ENCODE results near the gene HEG1.

HEG1 gene

DNA sequence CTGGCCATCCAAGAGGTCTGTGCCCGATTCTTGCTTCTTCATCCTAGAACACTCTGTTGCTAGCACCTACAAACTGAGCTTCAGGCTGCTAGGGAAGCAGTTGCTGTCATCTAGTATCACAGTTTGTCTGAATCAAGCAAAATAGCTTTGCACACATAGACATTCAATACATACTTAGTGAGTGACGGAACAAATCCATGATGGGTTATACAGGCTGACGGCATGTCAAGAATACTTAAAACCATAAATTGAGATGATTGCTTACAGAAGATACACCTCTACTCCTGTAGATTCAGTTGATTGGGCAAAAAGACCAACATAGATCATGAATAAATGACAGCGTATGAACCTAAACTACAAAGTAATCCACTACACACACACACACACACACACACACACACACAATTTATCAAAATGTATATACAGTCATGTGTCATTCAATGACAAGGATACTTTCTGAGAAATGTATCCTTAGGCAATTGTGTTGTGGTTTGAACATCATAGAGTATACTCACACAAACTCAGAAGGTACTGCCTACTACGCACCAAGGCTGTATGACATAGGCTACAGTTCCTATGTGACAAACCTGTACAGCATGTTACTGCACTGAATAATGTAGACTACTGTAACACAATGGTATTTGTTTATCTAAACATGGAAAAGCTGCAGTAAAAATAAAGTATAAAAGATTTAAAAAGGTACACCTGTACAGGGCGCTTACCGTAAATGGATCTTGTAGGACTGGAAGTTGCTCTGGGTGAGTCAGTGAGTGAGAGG is 14.4 kb upstream of the HEG1 start:
- DNase-seq (ENCODE audit: low read depth, low spot score): no peak

DNA sequence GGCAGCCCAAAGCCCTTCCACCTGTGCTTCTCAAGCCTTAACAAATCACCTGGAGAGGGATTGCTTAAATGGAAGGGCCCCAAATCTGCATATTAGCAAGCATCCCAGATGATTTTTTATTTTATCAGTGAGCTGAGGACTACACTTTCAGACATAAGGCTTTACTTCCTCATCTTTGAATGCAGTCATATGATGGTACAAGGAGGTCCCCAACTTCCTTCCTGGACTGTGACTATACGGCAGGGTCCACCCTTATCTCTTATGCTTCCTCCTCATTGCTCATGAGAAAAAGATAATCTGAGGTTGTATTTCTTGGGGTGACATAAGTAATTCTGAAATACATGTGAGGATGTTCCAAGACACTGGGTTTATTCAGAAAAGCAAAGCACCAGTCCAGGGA is 13.7 kb upstream of the HEG1 start:
- DNase-seq (ENCODE audit: low read depth, low spot score): no peak

DNA sequence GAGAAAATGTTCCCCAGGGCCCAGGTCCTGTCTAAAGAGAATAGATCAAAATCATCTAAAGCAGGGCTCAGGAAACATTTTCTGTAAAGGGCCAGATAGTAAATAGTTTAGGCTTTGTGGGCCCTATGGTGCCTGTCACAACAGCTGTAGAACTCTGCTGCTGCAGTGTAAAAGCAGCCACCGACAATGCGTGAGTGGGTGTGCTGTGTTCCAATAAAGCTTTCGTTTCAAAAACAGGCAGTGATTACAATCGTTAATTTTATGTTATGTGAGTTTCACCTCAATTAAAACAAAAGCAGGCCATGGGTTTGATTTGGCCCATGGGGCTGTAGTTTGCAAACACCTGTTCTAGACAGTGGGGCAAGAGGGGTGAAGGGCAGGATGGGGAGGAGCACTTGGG is 12.5 kb upstream of the HEG1 start:
- DNase-seq (ENCODE audit: low read depth, low spot score): no peak

DNA sequence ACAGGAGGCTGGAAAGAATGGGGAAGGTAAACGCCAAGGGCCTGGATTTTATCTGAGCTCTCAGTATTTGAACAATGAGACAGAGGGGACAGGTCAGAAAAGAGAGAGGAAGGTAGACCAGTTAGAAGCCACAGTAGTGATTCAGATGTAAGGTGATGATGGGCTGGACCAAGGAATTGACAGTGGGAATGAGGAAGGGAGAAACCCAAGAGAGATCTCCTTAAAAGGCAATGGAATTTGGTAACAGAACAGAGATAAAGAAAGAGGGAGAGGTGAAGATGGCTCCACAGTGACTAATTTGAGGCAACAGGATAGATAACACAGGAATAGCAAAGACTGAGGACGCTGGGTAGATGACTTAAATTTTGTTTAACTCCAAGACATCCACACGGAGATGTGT is 11.4 kb upstream of the HEG1 start:
- no peak for DNase-seq (ENCODE audit: low read depth, low spot score)

DNA sequence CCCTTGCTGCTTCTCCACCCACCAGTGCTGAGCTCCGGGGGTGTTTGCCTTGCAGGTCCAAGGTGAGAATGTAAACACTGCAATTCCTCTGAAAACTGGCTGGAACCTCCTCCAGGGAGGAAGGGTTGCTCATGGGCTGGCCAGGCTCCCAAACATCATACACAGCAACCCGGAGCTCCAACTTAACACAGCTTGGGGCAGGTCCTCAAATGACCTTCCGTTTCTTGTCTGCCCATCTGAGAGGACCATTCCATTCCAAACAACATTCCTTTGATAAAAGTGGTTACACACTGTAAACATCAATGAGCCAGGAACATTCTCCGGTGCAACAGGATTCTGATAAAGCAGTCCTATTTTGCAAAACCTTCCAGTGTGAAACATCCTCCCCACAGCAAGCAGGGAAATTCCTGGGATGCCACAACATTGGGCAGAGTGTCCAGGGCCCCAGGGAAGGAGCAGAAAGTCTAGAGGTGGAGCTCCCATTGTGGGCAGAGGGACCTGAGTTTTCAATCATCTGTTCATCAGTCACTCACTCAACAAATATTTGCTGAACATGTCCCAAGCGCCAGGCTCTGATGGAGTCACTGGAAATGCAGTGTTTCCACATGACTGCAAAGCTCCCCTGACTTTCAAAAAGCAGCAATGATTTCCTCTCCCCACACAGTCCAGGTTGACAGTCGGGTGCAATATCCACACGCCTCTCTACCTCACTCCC is 7.3 kb upstream of the HEG1 start:
- DNase-seq (ENCODE audit: low read depth, low spot score): no peak

DNA sequence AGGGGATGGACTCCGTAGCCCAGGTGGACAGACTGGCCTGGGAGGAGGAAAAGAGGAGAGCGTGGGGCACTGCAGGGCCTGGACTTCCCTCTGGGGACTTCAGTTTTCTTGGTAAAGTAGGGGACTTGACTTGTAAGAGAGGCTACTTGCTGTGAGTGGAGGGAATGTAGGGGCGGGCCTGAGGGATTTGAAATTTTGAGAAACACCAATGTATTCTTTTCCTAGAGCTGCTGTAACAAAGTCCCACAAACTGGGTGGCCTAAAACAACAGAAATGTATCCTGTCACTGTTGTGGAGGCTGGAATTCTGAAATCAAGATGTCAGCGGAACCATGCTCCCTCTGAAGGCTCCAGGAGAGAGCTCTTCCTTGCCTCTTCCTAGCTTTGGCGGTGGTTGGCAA is 5.8 kb upstream of the HEG1 start:
- DNase-seq (ENCODE audit: low read depth, low spot score): no peak

DNA sequence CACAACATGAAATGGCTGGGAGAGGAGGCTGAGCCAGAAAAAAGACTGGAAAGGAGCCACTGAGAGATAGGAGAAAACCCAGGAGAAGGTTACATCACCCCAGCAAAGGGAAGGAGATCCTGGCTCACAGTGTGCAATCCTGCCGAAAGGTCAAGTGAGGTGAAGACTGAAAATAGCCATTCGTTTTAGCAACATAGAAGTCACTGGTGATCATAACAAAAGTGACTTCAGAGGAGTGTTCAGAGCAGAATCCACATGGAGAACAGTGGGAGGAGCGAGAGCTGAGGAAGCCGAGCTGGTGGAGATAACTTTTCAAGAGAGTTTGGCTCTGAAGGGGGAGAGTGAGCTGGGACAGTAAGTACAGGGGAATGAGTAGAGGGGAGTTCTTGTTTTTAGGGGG is 5.4 kb upstream of the HEG1 start:
- DNase-seq (ENCODE audit: low read depth, low spot score): no peak

DNA sequence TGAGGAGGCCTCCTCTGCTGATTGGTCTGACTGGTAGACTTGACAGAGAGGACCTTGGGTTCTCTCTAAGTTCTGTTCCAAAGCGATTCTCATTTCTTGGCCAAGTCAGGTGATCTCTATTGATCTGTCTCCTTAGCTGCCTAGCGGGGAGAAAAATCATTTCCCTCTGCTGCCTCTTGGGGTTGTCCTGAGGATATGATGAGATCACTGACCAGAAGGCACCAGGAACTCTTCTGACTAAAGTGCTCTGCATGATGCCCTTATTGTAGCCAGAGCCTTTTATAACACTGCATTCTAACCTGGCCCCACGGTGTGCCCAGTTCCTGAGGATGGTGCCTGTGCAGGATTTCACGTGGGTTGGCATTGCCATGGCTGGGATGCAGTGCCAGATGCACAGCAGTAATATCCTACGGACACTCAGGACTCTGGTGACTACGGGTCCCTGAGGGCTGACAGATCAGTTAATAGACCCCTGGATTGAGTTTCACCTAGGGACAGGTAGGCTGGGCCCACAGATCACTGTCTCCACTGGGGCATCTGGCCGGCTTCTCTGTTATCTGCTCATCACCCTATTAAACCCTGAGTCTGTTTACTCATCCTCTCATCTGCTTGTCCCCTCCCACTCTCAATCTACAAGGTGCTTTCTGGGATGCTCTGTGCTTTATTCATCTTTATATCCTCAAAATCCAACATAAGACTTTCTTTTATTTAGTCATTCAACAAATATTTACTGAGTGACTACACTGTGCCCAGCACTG is 3.9 kb upstream of the HEG1 start:
- DNase-seq (ENCODE audit: low read depth, low spot score): no peak

DNA sequence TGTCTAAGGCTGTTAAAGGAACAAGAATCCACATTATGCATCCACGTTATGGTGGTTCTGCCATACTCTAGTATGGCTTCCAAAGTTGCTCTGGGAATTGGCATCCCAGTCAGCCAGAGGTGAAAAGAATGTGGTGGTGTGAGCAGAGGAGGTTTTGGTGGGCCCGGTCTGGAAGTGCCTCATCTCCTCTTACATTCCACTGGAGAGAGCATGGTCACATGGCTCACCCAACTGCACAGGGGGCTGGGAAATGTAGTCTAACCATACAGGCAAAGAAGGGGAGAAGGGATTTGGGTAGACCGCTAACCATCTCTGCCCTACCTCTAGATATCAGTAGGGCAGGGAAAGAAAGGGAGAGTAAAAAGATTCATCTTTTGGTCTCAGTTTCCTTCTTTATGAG is 3.2 kb upstream of the HEG1 start:
- DNase-seq (ENCODE audit: low read depth, low spot score): no peak

DNA sequence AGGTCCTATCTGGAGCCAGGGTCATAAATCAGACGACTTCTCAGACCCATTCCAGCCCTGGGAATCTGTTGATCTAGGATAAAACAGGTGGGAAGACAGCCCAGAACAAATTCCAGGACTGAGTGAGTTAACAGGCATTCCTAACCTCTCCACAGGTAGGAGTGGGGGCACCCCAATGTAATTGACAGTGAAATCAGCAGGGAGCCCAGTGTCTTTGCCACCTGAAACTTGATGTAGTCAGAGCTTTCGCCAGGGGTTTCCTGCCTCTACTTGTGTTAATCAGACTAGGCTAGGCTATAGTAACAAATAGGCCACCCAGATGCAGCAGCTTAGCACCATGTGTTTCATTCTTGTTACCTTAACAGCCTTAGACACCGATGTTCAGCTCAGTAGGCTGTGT is 2.7 kb upstream of the HEG1 start:
- no peak for DNase-seq (ENCODE audit: low read depth, low spot score)

DNA sequence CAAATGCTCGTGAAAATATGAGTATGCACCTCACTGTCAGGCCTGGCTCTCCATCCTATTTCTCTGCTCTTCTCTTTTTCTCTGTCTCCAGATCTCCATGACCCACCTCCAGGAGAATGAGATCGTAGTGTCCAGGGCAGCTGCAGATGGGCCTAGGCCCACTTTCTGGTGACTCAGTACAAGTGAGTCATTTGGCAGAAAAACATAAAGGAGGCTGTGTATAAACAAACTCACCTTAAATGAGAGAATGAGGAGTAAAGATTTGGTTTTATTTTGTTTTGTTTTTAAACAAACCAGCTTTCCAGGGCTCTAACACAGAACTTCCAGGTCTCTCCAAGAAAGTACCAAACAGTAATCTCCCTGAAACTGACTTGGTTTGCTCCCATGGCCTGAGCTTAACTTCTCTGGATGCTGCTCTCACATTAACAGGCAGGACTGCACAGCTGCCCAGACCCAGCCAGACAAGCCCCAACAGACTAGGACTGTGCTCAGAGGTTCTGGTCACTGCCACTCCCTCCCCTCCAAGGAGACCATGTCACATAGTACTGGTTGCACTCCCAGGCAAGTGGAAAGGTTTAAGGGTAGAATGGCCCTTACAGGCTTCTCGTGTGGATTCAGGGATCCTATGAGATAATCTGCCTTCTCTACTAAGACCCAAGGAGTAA is 1.5 kb upstream of the HEG1 start:
- DNase-seq (ENCODE audit: low read depth, low spot score): no peak

DNA sequence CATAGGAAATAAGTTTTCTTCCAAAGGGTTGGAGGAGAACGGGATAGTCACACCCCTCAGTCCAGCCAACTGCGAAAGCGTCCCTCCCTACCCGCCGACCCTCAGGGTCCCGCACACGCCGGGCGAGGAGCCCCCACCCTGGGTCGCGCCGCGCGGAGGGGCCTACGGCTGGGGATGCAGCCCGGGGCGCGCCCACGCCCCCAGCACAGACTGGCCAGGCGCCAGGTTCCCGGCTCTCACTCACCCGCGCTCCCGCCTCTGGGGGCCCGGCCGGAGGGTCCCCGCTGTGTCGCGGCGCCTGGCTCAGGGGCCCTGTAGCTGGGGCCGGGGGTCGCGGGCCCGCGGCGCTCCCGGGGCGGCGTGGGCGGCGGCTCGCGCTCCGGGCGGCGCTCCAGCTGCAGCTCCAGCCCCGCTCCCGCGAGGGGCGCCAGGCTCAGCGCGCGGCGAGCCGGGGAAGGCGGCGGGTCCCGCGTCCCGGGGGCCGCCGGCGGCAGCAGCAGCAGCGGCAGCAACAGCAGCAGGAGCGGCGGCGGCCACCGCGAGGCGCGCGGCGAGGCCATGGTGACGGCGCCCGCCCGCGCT is 375 bp downstream of the HEG1 start:
- DNase-seq (ENCODE audit: low read depth, low spot score): no peak

DNA sequence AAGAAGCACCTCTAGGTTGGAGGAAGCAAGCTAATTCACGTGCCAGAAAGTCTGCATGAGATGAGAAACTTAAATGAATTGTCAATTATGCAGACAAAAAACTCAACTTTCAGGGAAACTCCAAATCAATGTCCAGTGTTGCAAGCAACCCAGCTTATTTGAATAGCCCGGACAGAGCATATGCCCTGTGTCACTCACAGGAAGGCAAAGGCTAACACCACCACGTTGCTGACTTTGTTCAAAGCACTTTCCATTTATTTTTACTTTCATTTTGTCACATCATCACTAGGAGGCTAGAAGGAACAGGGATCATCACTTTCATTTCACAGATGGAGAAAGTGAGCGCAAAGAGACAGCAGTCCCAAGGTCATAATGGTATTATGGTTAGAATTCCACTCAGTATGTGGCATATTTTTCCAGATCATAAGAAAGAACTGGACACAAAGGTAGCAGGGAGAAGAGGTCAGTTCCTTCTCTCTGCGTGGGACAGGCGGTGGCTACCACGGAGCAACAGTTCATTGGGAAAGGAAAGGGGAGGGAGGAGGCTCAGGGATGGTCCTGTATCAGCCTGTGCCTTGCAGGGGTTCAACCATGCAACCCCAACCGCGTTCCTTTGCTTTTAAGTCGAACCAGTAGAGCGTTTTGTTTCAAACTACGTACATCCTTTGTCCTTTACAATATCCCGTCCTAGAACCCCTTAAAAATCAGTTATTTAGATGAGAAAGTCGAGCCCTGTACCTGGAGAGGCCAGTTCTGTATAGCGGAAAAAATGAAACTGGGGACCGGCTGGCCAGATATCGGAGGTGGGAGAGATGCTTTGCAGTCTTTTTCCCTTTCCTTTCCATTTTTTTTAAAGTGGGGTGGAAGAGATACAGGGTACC is 1.1 kb downstream of the HEG1 start:
- no peak for DNase-seq (ENCODE audit: low read depth, low spot score)

DNA sequence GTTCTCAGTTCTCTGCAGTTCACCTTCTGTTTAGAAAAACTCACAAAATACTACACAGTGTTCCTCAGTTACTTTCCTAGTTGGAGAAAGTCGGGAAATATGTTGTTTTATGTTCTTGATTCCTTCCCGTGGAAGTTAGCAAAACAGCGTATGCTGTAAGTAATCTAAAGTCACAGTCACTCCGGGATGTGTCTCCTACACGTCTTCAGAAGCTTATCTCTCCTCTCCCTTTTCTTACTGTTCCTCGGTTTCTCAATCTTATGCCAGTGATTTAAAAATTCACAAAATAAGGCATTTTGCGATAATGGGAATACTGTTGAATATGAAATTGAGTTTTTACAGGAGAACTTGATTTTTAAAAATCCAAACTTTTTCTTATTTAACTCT is 1.7 kb downstream of the HEG1 start:
- no peak for DNase-seq (ENCODE audit: low read depth, low spot score)

DNA sequence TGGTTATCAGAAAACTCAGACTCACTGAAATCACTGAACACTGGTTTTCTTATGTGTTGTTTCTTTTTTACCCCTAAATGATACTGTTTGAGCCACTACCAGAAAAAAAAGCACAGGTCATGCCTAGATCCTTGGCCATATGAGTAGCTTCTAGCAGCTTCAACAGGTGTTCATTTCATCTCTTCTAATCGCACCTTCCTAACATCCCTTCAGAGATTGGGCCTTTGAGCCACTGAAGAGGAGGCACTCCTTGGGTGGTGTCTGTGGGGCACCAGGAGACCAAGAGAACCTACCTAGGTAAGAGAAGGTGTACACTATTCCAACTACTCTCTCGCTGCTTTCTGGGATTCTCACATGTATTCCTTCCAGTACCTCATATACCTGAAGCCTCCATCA is 2.5 kb downstream of the HEG1 start:
- no peak for DNase-seq (ENCODE audit: low read depth, low spot score)

DNA sequence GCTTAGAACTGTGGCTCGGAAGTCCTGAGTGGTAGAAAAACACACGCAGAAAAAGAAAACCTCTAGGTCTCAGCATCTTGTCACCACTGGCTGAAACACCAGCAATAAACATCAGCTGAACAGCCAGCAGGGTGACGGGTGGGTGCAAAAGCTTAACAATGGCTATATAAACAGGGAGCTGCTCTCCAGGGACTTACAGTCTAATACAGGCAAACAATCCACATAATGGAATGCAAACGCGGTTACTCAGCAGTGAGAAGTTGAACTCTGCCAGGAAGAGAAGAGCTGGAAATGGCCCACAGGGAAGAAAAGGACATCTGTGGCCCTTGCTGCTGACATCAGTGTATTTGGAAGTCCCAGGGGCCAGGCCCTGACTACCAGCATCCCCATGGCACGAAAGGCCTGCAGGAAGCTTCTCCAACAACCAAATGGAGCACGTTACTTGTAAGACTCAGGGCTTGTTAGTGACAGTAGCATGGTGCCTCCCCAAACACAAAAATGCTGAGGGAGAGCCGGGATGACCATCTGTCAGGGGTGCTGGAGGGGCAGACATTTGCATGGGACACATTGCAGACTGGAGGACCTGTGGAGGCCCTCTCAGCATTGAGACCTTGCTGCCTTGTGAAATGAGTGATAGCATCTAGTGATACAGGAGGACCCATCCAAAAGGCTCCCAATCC is 3.0 kb downstream of the HEG1 start:
- DNase-seq (ENCODE audit: low read depth, low spot score): no peak

DNA sequence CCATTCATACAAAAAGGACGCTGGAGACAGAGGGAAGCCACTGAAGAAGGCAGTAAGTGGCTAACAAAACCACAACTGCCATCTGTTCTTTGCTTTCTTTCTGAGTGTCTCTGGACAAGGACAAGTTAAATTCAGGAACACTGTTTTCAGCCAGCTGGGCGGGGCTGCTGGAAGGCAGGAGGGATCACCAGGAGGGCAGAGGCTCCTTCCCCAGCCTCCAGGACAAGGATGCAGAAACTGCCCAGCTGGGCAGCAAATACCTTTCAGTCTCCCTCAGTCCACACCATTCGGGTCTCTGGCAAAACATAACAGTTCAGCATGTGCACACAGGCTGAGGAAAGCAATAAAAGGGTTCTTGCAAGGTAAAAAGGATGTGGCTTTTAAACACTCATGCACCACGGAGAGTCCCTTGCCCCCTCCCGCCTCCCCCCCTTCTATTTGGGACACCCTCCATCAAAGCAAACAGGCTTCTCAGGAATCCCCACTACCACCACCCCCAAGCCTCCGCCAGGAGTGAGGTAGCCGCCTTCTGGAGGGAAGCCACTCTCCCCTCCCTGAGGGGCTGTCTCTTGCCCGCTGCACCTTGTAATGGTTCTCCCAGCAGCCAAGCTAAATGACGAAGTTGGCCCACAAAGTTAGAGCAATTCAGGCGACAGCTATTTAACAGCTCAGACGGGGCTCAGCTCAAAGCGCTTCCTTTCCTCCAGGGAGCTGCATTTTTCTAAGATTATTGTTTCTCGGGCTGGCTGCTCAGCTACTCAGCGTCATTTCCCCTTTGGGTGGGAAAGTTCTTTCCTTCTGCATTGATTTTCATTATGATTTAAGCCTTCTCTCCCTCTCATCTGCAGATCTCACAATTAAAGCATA is 3.8 kb downstream of the HEG1 start:
- DNase-seq (ENCODE audit: low read depth, low spot score): peak; percentile 33

DNA sequence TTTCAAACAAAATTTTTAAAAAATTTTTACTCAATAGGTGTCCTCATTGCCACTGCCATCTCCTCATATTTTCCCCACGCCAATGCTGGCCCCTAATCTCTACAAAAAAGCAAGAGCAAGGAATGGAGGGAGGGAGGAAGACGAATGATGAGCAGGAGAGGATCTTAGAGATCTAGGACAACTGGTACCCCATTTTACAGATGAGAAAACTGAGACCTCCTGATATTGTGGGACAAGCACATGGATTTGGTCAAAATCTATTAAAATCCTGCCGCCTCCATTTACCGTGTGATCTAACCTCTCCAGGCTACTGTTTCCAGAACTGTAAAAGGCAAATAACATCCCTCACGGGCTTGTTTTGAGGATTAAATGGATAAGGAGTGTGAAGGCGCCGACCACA is 4.6 kb downstream of the HEG1 start:
- no peak for DNase-seq (ENCODE audit: low read depth, low spot score)

DNA sequence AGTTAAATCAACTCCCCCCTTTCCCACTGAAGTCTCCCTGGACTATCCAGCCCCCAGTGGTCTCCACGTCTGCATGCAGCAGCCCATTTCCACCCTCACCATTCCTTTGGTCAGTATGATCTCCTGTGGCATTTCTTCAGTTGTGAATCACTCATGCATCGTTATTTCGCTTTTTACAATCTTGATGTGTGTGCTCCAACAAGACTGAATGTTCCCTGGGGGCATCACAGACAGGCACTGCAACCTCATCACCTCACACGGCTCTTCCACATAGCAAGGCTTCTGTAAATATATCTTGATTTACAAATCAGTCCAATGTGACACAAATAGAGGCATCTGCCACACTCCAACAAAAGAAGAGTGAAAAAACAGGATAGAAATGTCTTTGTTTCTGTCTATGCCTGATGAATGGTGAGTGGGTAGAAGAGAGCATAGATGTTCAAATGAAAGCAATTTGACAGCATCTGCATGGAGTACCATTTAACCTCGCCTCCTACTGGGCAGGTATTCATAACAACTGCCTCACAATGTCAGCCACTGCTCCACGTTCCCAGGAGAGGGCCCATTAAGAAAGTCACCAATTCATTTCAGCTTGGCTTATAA is 5.2 kb downstream of the HEG1 start:
- DNase-seq (ENCODE audit: low read depth, low spot score): no peak

All from activated CD4-positive, CD25-positive, alpha-beta regulatory T cell treated with anti-CD3 and anti-CD28 coated beads, Interleukin-2, amount 50 U/mL, for 16 hours (primary cell).